Loucy (cell line): Measurements from ENCODE around the gene ACMSD.

Experiments
- EZH2phosphoT487 ChIP-seq: fragments of 200-600 bp; IDR thresholded peaks from 2 replicates; pipeline ENCODE4 v1.6.1; 2018; ENCODE audit warnings: antibody characterized with exemption, mild to moderate bottlenecking, moderate library complexity, borderline replicate concordance
- TF ChIP-seq, protein P1 (sequence below): fragments of 200-600 bp; sonication (generic); conservative IDR thresholded peaks from 2 replicates; pipeline ENCODE4 v1.5.1; 2014; ENCODE audit warnings: mild to moderate bottlenecking, antibody characterized with exemption, low read length

DNA sequence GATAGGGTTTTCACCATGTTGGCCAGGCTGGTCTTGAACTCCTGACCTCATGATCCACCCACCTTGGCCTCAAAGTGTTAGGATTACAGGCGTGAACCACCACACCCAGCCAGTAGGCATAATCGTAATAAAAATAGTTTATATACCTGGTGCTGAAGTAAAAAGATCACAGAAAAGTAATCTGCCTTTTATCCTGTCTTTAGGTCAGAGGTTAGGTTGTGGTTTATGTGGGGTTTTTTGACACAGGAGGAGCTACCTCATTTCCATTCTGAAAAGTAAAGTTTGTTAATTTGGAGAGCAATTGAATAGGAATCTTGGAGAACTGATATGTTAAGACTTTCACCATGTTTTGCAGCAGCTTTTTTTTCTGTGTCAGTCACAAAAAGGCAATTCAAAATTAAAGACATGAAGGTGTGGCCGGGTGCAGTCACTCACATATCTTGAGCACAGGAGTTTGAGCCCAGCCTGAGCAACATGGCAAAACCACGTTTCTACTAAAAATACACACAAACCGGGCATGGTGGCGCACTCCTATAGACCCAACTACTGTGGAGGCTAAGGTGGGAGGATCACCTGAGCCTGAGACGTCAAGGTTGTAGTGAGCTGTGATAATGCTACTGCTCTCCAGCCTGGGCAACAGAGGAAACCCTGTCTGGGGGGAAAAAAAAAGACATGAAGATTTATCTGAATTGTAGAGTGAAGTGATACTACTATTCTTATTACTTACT, 111.7 kb downstream of the ACMSD start:
- TF ChIP-seq, protein P1, sequence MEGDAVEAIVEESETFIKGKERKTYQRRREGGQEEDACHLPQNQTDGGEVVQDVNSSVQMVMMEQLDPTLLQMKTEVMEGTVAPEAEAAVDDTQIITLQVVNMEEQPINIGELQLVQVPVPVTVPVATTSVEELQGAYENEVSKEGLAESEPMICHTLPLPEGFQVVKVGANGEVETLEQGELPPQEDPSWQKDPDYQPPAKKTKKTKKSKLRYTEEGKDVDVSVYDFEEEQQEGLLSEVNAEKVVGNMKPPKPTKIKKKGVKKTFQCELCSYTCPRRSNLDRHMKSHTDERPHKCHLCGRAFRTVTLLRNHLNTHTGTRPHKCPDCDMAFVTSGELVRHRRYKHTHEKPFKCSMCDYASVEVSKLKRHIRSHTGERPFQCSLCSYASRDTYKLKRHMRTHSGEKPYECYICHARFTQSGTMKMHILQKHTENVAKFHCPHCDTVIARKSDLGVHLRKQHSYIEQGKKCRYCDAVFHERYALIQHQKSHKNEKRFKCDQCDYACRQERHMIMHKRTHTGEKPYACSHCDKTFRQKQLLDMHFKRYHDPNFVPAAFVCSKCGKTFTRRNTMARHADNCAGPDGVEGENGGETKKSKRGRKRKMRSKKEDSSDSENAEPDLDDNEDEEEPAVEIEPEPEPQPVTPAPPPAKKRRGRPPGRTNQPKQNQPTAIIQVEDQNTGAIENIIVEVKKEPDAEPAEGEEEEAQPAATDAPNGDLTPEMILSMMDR, result no peak
- no peak for TF ChIP-seq EZH2phosphoT487
